Progenitor cell of endocrine pancreas (in vitro differentiated cells): Measurements from ENCODE around the gene MBNL2. TPM values are rescaled to one million over a fixed set of nuclear protein-coding genes. Genes with fewer than 3 reads are reported as not detected.

ENCODE experiments used
- DNase-seq: peaks from one replicate; pipeline ENCODE4 v3.0.0; 2021; ENCODE audit warnings: low spot score; ENCODE audit not compliant: unreplicated experiment
- H3K27ac Mint-ChIP-seq: 2 replicates; pipeline ENCODE4 v1.8.0; 2021; ENCODE audit warnings: mild to moderate bottlenecking, moderate library complexity, mixed read lengths
- H3K27me3 Mint-ChIP-seq: 2 replicates; pipeline ENCODE4 v1.8.0; 2021; ENCODE audit warnings: mixed read lengths
- H3K36me3 Mint-ChIP-seq: 2 replicates; pipeline ENCODE4 v1.8.0; 2022; ENCODE audit warnings: mixed read lengths; ENCODE audit not compliant: insufficient read depth
- H3K4me1 Mint-ChIP-seq: 2 replicates; pipeline ENCODE4 v1.8.0; 2021; ENCODE audit warnings: low read depth, mixed read lengths
- H3K4me3 Mint-ChIP-seq: 2 replicates; pipeline ENCODE4 v1.8.0; 2021; ENCODE audit warnings: low read depth, mild to moderate bottlenecking, moderate library complexity, mixed read lengths
- H3K9me3 Mint-ChIP-seq: 2 replicates; pipeline ENCODE4 v1.8.0; 2021; ENCODE audit warnings: low read depth, mixed read lengths
- total RNA-seq: library from RNA; stranded (reverse); gene quantifications from 2 replicates; pipeline ENCODE4 v1.2.1, GENCODE V29; 2021
- TF ChIP-seq, protein P1 (sequence below): fragments of 200-600 bp; sonication (generic); IDR thresholded peaks from one replicate; pipeline ENCODE4 v1.5.0; 2021; ENCODE audit warnings: antibody characterized with exemption, mild to moderate bottlenecking; ENCODE audit not compliant: unreplicated experiment

Gene MBNL2
- total RNA-seq, 1 donor from 2014 or later = 51.3 TPM

DNA sequence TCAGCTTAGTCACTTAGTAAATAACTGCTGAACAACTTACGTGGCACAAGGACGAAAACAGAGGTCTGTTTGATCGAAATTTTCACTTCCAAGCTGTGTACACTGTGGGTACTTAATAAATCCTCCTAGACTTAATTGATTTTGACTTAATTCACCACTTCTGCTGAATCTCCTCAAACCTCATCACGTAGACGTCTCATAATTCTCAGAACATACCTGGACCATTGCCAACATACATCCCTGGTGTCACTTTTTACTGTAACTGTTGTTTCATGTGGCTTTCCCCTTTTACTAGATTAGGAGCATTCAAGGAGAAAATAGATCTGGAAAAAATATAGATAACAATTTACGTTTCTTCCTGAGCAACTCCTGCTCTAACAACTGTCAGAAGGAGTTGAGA lies 105.0 kb downstream of the MBNL2 start:
- Mint-ChIP-seq H3K27ac (no peak overlapping the region), H3K4me1 (peaks cover 8% of the 10 kb centered on the region), H3K36me3 (peaks cover 7% of the 10 kb centered on the region), H3K9me3 (no peaks in the 10 kb centered on the region), H3K4me3 (no peak overlapping the region), H3K27me3 (no peaks in the 10 kb centered on the region)
- TF ChIP-seq, protein P1, sequence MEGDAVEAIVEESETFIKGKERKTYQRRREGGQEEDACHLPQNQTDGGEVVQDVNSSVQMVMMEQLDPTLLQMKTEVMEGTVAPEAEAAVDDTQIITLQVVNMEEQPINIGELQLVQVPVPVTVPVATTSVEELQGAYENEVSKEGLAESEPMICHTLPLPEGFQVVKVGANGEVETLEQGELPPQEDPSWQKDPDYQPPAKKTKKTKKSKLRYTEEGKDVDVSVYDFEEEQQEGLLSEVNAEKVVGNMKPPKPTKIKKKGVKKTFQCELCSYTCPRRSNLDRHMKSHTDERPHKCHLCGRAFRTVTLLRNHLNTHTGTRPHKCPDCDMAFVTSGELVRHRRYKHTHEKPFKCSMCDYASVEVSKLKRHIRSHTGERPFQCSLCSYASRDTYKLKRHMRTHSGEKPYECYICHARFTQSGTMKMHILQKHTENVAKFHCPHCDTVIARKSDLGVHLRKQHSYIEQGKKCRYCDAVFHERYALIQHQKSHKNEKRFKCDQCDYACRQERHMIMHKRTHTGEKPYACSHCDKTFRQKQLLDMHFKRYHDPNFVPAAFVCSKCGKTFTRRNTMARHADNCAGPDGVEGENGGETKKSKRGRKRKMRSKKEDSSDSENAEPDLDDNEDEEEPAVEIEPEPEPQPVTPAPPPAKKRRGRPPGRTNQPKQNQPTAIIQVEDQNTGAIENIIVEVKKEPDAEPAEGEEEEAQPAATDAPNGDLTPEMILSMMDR = no peak
- DNase-seq = no peak

DNA sequence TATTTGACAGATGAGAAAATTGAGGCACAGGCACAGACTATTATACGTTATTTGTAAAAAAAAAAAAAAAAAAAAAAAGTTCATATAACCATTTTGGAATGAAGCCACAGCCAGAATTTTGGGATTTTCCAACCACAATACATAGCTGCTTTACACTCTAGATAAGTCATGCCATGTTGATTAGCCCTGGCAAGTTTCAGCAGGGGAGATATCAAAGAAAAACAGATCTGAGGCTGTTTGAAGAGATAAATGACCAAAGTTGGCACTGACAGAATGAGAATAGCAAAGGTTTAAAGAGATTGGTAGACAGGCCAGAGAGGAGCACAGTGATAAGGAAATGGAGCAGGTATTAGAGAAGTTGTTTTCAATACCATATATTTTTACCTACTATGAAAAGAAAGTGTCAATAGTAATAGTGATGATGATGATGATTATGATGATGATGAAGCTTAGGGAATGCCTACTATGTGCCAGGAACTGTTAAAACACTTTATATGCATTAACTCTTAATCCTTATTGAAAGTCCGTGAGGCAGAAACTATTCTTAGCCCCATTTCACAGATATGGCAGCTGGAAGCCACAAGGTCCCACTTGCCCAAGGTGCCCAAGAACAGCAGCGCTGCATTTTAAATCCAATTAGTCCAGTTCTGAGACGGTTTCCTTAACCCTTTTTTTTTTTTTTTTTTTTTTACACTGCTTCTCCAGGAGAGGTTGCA lies 105.5 kb downstream of the MBNL2 start:
- Mint-ChIP-seq H3K4me1 (peaks cover 8% of the 10 kb centered on the region), H3K27me3 (no peaks in the 10 kb centered on the region), H3K27ac (peak overlapping the region; percentile 66), H3K36me3 (peaks cover 7% of the 10 kb centered on the region), H3K9me3 (no peaks in the 10 kb centered on the region), H3K4me3 (no peak overlapping the region)
- DNase-seq = no peak
- TF ChIP-seq, protein P1 = no peak

DNA sequence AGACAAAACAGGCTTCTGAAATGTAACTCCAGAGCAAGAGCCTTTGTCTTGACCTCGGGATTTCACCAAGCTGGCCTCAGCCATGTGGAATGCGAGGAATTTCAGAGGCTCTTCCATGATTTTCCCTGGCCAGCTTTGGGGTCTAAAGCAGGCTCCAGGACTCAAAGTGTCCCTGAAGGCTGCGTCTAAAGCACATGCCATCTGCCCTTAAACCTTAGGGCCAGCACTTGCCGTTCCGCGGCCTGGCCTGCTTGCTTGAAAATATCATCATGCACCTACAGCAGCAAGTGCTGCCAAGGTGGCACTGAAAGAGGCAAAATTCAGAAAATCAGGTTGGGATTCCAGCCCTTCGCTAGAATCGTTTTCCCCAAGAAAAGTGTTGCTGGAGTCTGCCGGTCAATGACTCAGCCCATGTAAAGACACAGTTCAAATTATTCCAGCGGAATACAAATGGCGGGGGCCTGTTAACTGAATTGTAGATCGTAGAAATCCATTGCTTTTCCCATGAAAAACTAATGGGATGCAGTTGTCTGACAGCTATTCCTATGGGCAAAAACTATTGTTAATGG lies 106.2 kb downstream of the MBNL2 start:
- TF ChIP-seq, protein P1 = no peak
- peaks cover 8% of the 10 kb centered on the region for H3K4me1 Mint-ChIP-seq
- H3K9me3 Mint-ChIP-seq = no peaks in the 10 kb centered on the region
- no peak for DNase-seq
- H3K27me3 Mint-ChIP-seq = no peaks in the 10 kb centered on the region
- peaks cover 7% of the 10 kb centered on the region for H3K36me3 Mint-ChIP-seq
- H3K27ac Mint-ChIP-seq = peak overlapping the region; percentile 66
- no peak overlapping the region for H3K4me3 Mint-ChIP-seq

DNA sequence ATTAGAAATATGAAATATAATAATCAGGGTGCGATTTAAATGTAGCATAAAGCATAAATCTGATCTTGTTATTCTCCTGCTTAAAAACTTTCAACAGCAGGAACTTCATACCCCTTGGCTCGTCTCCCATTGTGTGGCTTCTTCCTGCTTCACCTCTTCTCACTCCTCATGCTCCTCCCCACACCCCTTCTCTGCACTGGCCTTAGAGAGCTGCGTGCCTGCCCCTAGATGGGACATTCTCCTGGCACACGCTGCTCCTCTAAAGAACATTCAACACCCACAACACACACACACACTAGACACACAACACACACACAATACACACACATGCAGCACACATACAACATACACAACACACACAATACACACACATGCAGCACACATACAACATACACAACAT lies 107.2 kb downstream of the MBNL2 start:
- DNase-seq = no peak
- H3K27ac Mint-ChIP-seq = no peak overlapping the region
- H3K4me1 Mint-ChIP-seq = peaks cover 8% of the 10 kb centered on the region
- TF ChIP-seq, protein P1 = no peak
- H3K36me3 Mint-ChIP-seq = peaks cover 7% of the 10 kb centered on the region
- H3K9me3 Mint-ChIP-seq = no peaks in the 10 kb centered on the region
- no peaks in the 10 kb centered on the region for H3K27me3 Mint-ChIP-seq
- no peak overlapping the region for H3K4me3 Mint-ChIP-seq

DNA sequence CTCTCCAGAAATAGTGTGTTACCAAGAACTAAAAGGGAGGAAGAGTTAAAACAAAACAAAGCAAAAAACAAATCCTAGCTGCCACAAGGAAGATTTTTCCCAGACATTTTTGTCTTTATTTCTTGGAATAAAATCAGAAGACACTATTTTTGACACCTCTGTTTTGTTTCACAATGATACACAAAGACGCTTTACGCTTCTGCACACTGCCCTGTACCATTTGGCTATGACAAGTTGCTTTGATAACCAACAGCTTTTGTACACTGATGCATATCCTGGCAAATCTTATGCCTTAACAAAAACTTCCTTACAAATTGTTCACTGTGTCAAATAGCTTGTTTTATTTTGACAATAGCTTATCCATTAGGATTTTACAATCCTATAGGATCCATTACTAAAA lies 108.3 kb downstream of the MBNL2 start:
- no peak for DNase-seq
- Mint-ChIP-seq H3K27me3 (no peaks in the 10 kb centered on the region), H3K27ac (no peak overlapping the region), H3K36me3 (peaks cover 6% of the 10 kb centered on the region), H3K4me1 (peaks cover 8% of the 10 kb centered on the region), H3K4me3 (no peak overlapping the region), H3K9me3 (no peaks in the 10 kb centered on the region)
- TF ChIP-seq, protein P1 = no peak
